ENCODE data around the gene FAM131A. TPM values are rescaled to one million over a fixed set of nuclear protein-coding genes. Genes with fewer than 3 reads are reported as not detected.
A peak's percentile ranks its signal among the peaks of the same experiment; 100 is the strongest.

The FAM131A gene
- polyA plus RNA-seq, 1 donor from 2014 or later: 2.6 TPM

DNA sequence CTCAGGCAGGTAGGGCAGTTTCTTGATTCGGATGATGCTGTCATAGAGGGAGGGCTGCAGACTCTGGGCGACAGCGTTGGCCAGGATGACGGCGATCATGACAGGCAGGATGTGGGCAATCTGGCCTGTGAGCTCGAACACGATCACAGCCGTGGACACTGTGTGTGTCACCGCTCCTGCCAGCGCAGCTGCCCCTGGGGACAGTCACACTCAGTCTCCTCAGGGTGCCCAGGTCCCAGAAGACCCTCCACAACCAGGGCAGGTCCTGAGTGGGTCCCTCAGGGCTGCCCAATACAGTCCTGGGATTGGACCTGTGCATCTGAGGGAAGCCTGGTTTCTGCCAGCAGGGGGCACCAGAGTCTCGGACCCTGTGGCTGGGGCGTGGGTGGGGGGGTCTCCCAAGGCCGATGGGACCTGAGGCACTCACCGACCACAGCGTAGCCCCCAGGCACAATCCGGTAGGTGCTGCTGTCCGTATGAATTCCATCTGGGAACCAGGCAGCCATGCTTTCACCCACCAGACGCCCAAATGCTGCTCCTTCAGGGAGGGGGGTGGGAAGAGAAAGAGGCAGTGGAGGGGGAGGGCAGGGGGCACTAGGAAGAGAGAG lies 16.8 kb downstream of the FAM131A start:
- Mint-ChIP-seq H3K36me3 (peaks cover 2% of the 10 kb centered on the region), H3K4me3 (no peak overlapping the region), H3K27ac (no peak overlapping the region), H3K9me3 (no peaks in the 10 kb centered on the region), H3K4me1 (no peaks in the 10 kb centered on the region), H3K27me3 (peaks cover 1% of the 10 kb centered on the region)

DNA sequence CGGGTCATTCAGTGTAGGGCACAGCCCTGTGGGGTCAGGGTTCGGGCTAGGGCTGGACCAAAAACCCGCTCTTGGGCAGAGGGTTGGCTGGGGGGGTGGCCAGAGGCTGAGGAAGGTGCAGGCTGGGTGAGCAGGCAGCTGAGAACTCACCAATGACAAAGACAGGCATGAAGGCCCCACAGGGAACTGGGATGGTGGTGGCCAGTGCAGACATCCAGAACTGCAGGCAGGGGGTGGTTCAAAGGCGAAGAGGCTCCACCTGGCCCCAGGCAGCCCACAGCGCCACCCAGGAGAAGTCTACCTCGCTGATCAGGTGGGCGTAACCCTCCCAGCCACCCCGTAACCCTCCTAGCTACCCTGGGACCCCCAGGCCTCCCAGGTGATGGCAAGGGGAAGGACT lies 17.4 kb downstream of the FAM131A start:
- Mint-ChIP-seq H3K27ac (no peak overlapping the region), H3K36me3 (peaks cover 2% of the 10 kb centered on the region), H3K4me3 (no peak overlapping the region), H3K9me3 (no peaks in the 10 kb centered on the region), H3K4me1 (no peaks in the 10 kb centered on the region), H3K27me3 (peaks cover 1% of the 10 kb centered on the region)

DNA sequence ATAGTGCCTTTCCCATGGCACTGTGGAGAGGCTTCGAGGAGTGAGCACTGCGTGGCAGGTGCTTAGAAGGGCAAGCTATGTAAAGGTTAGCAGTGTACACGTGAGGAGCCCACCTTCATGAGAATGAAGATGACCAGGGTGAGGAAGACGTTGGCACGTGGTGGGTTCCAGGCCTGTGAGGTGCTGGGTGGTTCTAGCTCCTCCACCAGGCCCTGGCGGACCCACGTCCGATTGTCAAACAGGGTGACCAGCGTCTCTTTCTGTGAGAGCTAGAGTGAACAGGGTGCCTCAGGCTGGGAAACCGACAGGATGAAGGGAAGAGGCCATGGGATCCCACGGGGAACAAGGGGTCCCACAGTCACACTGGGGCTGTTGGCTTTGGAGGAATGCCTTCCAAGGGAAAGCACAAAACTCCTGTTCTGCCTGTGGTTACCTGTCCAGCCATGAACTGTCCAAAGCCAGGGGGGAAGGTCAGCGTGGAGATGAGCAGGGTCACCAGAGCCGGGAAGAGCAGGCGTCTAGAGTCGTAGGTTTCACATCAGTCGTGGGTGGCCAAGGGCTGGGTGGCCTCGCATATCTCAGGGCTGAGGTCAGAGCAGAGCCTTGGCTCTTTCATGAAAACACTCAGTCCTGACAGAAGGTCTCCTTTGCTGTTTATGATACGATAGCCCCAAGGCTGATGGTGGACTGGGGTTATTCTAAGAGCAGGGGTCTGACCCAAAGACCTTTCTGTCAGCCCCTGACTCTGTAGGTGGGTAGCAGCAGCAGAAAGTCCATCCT lies 18.1 kb downstream of the FAM131A start:
- Mint-ChIP-seq H3K4me1 (no peaks in the 10 kb centered on the region), H3K4me3 (no peak overlapping the region), H3K9me3 (no peaks in the 10 kb centered on the region), H3K36me3 (no peaks in the 10 kb centered on the region), H3K27me3 (peaks cover 1% of the 10 kb centered on the region), H3K27ac (no peak overlapping the region)

DNA sequence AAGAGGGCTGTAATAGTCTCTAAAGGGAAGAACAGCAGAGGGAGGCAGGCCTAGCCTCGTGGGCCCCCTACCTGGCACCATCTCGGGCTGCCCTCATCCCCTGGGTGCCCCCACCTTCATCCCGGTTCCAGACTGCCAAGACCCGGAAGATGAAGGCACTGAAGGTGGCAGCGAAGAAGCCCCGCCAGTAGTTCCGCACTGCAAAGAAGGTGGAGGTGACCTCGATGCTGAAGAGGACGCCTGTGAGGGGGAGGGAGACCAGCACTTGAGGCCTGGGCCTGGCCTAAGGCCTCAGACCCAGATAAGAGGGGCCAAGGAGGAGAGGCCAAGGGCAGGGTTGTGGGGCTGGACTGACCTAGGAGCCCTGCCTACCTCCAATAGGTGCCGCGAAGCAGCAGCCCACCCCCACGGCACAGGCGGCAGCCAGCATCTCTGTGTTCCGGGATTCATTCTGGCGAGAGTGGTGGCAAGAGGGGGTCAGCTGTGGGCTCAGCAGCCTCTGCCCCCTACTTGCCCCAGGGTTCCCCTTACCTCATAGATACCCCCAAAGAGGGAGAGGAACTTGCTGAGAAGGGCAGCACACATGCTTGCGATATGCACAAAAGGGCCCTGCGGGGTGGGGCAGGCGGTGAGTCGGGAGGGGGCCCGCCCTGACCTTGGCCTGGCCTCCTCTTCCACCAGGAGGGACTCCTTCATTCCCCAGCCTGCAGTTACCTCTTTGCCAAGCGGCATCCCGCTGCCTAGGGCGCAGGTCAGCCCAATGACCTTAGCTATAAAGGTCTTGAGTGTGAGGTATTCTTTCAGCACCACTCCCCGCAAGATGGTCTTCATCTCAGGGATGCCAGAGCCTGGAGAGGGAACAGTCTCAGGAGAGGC lies 20.1 kb downstream of the FAM131A start:
- Mint-ChIP-seq H3K4me1 (peaks cover 0 to 4% (median 3%) of the 10 kb centered on the region in 3 donors), H3K9me3 (no peaks in the 10 kb centered on the region), H3K27me3 (peaks cover 1% of the 10 kb centered on the region), H3K4me3 (peak overlapping the region in 1 of 4 donors; percentile 57), H3K27ac (no peak overlapping the region), H3K36me3 (no peaks in the 10 kb centered on the region)

DNA sequence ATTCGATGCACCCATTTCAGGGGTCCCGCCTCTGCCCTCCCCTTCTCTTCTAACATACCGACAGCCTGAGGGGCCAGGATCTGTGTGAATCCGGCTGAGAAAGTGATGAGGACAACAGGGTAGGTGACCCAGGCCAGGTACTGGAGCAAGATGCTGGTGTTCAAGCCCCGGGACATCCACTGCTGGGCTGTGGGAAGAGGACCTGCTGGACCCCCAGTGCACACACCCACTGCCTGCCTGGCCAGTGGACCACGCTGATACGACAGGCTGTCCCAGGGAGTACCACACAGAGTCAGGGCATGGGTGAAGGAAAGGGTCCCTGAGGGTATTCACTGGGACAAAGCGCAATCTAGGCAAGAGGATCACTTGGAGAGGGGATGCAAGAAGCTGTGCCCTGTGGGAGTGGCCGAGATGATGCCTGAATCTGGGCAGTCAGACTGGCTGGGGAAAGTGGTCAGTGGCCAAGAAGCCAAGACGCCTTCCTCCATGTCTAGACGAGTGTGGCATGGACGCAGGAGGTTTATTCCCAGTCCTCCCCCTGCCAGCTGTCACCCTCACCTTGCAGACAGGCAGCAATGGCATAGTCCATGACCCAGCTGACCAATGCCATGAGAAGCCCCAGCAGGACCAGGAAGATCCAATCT lies 20.8 kb downstream of the FAM131A start:
- no peak overlapping the region for H3K27ac Mint-ChIP-seq
- H3K9me3 Mint-ChIP-seq: no peaks in the 10 kb centered on the region

DNA sequence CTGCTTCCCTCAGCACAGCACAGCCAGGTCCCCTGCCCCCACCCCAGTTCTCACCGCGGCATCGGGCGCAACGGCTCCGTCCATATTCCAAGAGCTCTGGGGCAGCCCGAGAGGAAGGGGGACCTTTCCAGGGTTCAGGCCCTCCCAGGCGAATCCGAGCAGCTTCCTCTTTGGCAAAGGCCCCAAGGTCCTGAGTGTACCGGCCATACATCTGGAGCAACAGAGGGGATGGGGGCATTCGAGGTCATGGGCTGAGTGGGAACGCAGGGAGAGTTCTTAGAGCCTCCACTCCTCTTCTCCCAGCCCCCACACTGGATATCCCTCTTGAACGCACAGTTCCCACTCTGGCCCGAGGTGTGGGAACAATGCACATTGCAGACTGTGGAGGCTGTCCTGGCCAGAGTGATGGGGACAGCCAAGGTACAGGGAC lies 21.5 kb downstream of the FAM131A start:
- peak overlapping the region in 1 of 4 donors; percentile 57 for H3K4me3 Mint-ChIP-seq
- peak overlapping the region in 1 of 3 donors; percentile 77 for H3K27ac Mint-ChIP-seq
- no peaks in the 10 kb centered on the region for H3K36me3 Mint-ChIP-seq
- H3K27me3 Mint-ChIP-seq: peaks cover 1% of the 10 kb centered on the region
- peaks cover 4 to 6% (median 5%) of the 10 kb centered on the region in 3 donors for H3K4me1 Mint-ChIP-seq
- no peaks in the 10 kb centered on the region for H3K9me3 Mint-ChIP-seq

More for the DNA sequence above, 20.8 kb downstream of the FAM131A start:
- H3K36me3 Mint-ChIP-seq: no peaks in the 10 kb centered on the region
- H3K4me3 Mint-ChIP-seq: peak overlapping the region in 1 of 4 donors; percentile 57
- H3K27me3 Mint-ChIP-seq: peaks cover 1% of the 10 kb centered on the region
- H3K4me1 Mint-ChIP-seq: peaks cover 2 to 5% (median 4%) of the 10 kb centered on the region in 3 donors

DNA sequence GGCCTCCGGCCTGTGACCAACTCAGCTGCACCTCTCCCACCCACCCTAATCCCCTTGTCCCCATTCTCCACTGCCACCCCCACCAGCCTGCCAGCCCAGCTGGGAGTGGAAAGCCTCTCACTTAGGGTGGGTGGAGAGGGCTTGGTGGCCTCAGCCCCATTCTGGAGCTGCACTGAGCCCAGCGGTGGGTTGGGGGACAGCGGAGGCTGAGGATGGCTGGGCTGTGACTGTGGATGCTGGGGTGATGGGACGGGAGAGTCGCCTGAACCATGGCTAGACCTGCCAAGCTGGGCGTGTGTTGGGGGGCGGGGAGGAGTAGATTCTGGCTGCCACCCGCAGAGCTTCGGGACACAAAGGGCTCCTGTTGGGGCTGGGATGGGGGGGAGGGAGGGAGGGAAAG lies 22.2 kb downstream of the FAM131A start:
- peak overlapping the region in 1 of 4 donors; percentile 66 for H3K4me3 Mint-ChIP-seq
- H3K9me3 Mint-ChIP-seq: no peaks in the 10 kb centered on the region
- H3K4me1 Mint-ChIP-seq: peaks cover 7 to 9% (median 9%) of the 10 kb centered on the region in 3 donors
- peak overlapping the region in 1 of 3 donors; percentile 77 for H3K27ac Mint-ChIP-seq
- no peaks in the 10 kb centered on the region for H3K36me3 Mint-ChIP-seq
- H3K27me3 Mint-ChIP-seq: peaks cover 1% of the 10 kb centered on the region

DNA sequence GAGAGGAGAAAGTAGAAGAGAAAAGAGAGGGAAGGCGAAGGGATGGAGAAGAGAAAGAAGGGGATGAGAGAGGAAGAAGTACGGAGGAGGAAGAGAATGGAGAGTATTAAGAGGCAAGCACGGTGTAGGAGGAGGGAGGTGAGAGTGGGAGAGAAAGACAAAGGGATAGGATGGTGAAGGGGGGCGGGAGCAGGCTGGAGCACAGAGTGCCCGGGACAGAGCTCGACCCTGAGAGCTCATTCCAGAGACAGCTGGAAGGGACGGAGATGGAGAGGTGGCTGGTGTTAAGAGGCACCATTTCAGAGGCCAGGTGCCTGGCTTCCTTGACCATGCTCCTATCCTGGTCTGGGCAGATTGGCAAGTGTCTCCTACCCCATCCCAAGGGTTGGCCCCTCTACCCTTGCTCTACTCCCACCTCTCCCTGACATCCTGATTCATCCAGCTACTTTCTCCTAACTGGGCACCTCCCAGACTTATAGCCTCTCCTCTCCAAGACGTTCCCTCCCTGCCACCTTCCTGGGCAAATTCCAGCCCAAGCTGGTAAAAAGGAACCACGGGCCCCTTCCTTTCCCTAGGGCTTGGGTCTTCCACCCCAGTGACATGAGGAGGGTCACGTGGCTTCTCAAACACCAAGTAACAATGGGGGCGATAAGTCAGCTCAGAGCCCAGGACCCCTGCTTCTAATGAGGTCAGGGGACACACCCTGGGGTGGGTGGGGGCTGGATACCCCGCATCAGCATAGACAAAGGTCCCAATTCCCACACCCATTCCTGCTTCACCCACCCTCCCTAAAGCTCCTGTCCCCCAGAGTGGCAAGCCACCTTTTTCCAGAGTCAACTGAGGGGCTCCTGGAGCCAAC lies 22.9 kb downstream of the FAM131A start:
- H3K27ac Mint-ChIP-seq: no peak overlapping the region
- H3K4me3 Mint-ChIP-seq: peak overlapping the region; percentile 66 to 95 (median 84)
- H3K4me1 Mint-ChIP-seq: peaks cover 11 to 15% (median 12%) of the 10 kb centered on the region in 3 donors
- H3K36me3 Mint-ChIP-seq: no peaks in the 10 kb centered on the region
- no peaks in the 10 kb centered on the region for H3K9me3 Mint-ChIP-seq
- H3K27me3 Mint-ChIP-seq: no peaks in the 10 kb centered on the region

DNA sequence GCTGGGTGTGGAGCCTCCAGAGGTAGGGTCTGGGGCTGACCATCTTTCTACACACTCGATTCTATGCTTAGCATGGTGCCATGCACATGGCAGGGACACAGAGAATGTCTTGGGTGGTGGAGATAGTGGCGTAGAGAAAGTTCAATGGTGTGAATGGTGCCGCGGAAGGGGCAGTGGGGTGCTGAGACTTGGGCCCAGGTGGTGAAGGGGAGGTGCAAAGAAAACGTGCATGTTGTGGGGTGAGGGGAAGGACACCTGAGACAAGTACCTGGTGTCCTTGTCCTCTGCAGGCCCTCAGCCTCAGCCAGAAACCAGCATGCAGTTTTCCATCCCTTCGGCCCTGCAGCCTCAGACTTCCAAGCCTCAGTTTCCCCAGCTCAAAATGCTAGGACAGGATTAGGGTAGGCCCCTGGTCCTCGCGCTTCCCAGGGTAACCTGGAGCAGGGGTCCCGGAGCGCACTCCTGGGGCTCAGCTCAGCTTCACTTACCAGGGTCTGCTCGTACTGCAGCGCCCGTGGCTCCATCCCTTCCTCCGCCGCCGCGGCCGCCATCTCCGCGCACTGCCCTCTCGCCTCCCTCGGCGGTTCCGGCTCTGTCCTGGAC lies 23.6 kb downstream of the FAM131A start:
- Mint-ChIP-seq H3K27ac (no peak overlapping the region), H3K27me3 (no peaks in the 10 kb centered on the region)

DNA sequence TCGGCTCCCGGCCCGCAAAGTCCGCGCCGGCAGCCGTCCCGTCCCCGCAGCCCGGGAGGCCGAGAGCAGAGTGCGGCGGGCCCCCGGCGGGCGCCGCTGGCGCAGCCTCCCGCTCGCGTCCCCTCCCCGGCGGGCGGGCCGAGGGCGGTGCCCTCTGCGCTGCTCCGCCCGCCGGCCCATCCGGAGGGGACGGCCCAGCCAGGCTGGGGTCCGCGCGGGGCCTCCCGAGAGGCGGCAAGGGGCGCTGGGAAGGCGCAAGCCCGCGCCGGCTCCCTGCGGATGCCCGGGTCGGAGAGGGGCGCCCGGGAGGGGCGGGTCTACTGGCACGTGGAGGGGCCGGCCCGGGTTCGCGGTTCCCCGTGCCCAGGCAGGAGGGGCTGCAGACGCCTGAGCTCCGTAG lies 24.1 kb downstream of the FAM131A start, which contains the start of the genes CLCN2 and POLR2H:
Gene CLCN2 (minus strand): TSS at position 74 of the 400 bp plus-strand sequence. CDS start 126 bp downstream, outside the sequence.
Gene POLR2H (plus strand): TSS at position 179 of the 400 bp plus-strand sequence. CDS start 1,783 bp downstream, outside the sequence.
- H3K36me3 Mint-ChIP-seq: no peaks in the 10 kb centered on the region
- no peaks in the 10 kb centered on the region for H3K27me3 Mint-ChIP-seq
- H3K27ac Mint-ChIP-seq: peak within 1 kb of the TSS; percentile 80 to 98 (median 90)
- H3K9me3 Mint-ChIP-seq: no peaks in the 10 kb centered on the region
- H3K4me1 Mint-ChIP-seq: peaks cover 11 to 15% (median 12%) of the 10 kb centered on the region in 3 donors
- H3K4me3 Mint-ChIP-seq: peak within 1 kb of the TSS; percentile 92 to 99 (median 95)

More for the DNA sequence above, 23.6 kb downstream of the FAM131A start:
- Mint-ChIP-seq H3K4me1 (peaks cover 11 to 15% (median 12%) of the 10 kb centered on the region in 3 donors), H3K4me3 (peak overlapping the region; percentile 66 to 95 (median 84)), H3K9me3 (no peaks in the 10 kb centered on the region), H3K36me3 (no peaks in the 10 kb centered on the region)

DNA sequence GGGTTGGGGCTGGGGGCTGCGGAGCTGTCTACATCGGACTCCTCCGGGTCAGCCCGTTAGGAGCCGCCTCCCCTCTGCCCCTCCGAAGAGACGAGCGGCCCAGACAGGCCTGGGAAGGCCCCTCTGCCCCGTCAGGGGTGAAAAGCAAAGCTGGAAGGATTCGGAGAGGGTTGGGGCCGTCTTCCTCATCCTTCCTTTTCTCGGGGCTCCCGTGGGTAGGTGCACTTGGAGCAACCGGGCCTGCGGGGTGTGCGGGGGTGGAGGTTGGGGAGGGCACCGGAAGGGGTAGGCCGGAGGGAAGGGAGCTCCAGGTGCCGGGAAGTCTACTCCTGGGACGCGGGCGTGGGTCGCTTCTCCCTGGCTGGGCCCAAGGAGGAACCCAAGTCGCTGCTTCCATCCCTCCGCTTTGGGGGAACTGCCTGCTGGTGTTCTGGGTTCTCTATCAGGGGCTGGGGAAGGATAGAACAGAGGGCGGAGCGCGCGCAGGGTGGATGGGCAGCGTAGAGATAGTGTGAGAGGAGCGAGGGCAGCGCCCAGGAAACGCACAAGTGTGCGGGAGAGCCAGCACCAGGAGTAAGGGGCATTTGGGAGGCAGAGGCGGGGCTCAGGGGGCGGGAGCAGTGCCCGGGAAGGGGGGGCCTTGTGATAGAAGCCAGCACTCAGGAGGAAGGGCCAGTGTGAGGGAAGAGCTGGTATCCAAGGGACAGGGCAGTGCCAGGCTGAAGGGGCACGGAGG lies 24.7 kb downstream of the FAM131A start:
- no peaks in the 10 kb centered on the region for H3K36me3 Mint-ChIP-seq
- H3K9me3 Mint-ChIP-seq: no peaks in the 10 kb centered on the region
- peak overlapping the region; percentile 80 to 98 (median 90) for H3K27ac Mint-ChIP-seq
- peak overlapping the region; percentile 92 to 99 (median 94) for H3K4me3 Mint-ChIP-seq
- H3K27me3 Mint-ChIP-seq: no peaks in the 10 kb centered on the region
- H3K4me1 Mint-ChIP-seq: peaks cover 11 to 15% (median 12%) of the 10 kb centered on the region in 3 donors

DNA sequence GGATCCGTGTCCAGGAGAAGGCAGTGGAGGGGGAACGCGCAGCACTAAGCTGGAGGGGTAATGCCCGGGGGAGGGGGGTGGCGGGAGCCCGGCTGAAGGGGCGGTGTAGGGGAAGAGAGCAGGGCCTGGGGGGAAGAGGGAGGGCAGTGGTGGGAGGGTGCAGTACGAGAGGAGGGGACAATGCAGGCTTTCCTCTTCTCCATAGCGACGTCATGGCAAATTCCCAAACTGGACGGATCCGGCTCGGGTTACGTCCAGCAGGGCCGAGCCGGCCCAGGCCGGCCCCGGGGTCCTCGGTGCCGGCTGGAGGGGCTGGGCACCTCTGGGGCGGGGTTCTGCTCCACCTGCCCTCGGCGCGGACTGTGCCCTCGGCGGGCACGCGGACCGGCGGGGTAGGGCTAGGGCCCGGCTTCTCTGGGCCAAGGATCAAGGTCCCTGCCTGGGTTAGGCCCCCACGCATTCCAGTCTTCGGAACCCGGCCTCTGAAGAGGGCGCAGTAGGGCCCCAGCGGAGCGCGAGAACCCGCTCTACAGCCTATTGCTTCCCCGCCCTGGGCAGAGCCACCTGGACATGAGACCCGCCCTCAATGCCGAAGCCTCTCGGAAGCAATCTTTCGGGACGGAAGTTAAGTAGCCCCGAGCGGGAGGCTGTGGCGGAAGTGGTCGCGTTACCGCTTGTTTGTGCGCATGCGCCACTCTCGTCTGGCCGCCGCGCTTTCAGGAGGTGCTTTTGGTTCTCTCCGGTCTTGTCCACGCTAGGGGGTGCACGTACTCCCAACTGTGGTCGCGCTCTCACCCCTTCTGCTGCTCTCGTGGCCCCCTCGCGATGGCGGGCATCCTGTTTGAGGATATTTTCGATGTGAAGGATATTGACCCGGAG lies 25.5 kb downstream of the FAM131A start:
- peaks cover 11 to 15% (median 12%) of the 10 kb centered on the region in 3 donors for H3K4me1 Mint-ChIP-seq
- H3K27me3 Mint-ChIP-seq: no peaks in the 10 kb centered on the region
- H3K36me3 Mint-ChIP-seq: peaks cover 2% of the 10 kb centered on the region
- H3K9me3 Mint-ChIP-seq: no peaks in the 10 kb centered on the region
- peak overlapping the region; percentile 95 to 98 (median 97) for H3K27ac Mint-ChIP-seq
- peak overlapping the region; percentile 92 to 100 (median 97) for H3K4me3 Mint-ChIP-seq

Data from IgD-negative memory B cell (primary cell).